ENCODE measurements around the gene PPFIBP2. TPM values are rescaled to one million over a fixed set of nuclear protein-coding genes. Genes with fewer than 3 reads are reported as not detected.

PPFIBP2 gene
- polyA plus RNA-seq, 2 of the 4 experiments (the other 2 are of a cell fraction): 13.4 to 32.5 TPM

DNA sequence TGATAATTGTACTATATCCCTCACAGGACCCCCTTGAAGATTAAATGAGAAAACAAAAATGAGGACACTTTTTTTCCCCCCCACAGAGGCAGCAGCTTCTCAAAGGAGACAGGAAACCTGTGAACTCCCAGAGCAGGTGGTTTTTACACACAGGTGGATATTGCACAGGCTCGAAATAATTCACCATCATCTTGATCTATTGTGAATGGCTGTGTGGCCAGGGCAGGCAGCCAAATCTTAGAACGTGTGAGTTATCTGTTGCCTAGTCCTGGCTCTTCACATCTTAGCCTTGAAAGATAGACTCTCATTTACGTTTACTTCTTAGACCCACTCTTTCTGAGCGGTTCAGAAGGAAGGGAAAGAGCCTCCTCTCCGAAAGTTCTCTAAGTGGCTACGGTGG is 23.5 kb downstream of the PPFIBP2 start:
- Histone ChIP-seq H3K4me3 (no peak overlapping the region), H3K4me1 (no peaks in the 10 kb centered on the region), H3K27ac (no peak overlapping the region), H3K9me3 (no peaks in the 10 kb centered on the region), H3K4me2 (no peak overlapping the region)
- FAIRE-seq (no peak), DNase-seq (ENCODE audit: low read depth in 1 of 2, low spot score in 1 of 2) (no peak), ATAC-seq (no peak)
- ChIA-PET CTCF (interaction anchor here (1.0 to 1.3 kb wide), 5 partner anchors 9 to 85 kb away, joined by 3 to 5 read pairs (median 3); partner anchors contain the start of gene PPFIBP2), POLR2A (interaction anchor here (0.5 kb wide), 1 partner anchor 170 kb away, joined by 4 read pairs; no protein-coding TSS in a partner anchor)
- TF ChIP-seq CHD4 (IDR thresholded peaks at IDR 0.05; ENCODE audit: borderline replicate concordance): no peak
- no peak for TF ChIP-seq SMC3 (IDR thresholded peaks at IDR 0.05)
- no peak for TF ChIP-seq HDAC2 (IDR thresholded peaks at IDR 0.05)
- no peak for TF ChIP-seq NR3C1 (IDR thresholded peaks at IDR 0.05)
- no peak for TF ChIP-seq CTCF (IDR thresholded peaks at IDR 0.05)
- TF ChIP-seq BCL3 (IDR thresholded peaks at IDR 0.05): no peak
- TF ChIP-seq NFE2L2 (conservative IDR thresholded peaks at IDR 0.05; ENCODE audit: low read length): no peak
- TF ChIP-seq NPAS2 (CRISPR knock-in tag; IDR thresholded peaks at IDR 0.05; ENCODE audit: borderline replicate concordance): no peak
- TF ChIP-seq HES2 (IDR thresholded peaks at IDR 0.05): no peak
- no peak for TF ChIP-seq CHD2 (IDR thresholded peaks at IDR 0.05; ENCODE audit: low read length, partially characterized antibody)
- TF ChIP-seq HOXB13 (CRISPR knock-in tag; IDR thresholded peaks at IDR 0.05; ENCODE audit: low read depth): no peak
- no peak for TF ChIP-seq EHF (CRISPR knock-in tag; IDR thresholded peaks at IDR 0.05)
- no peak for TF ChIP-seq EP300 (IDR thresholded peaks at IDR 0.05)
- WGBS (ENCODE audit: missing lambda C conversion rate): 60% methylated on average over 6 of the region's 6 CpGs

DNA sequence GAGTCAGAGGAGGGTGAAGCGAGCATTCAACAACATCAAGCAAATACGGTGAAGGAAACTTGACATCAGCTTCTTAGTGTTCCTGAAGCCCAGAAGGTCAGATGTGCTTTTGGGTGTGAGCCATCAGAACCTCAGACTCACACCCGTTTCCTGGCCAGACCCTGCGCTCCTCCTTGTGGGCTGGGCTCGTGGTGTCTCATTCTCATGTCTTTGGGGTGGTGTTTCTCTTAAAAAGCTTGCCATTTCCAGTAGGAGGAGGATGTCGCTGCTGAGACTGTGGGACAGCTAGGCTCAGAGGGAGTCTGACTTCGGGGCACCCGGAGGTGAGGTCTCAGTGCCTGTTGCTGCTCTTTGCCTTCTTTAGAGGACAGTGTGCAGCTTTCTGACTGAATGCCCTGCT is 24.2 kb downstream of the PPFIBP2 start:
- H3K4me1 ChIP-seq: no peaks in the 10 kb centered on the region
- H3K9me3 ChIP-seq: no peaks in the 10 kb centered on the region
- ChIA-PET CTCF (interaction anchor here (0.7 to 1.6 kb wide), 5 partner anchors 8 to 119 kb away, joined by 3 to 4 read pairs (median 3); no protein-coding TSS in a partner anchor), POLR2A (no interaction called here)
- 51% methylated on average over 8 of the region's 8 CpGs for WGBS (ENCODE audit: missing lambda C conversion rate)
- no peak overlapping the region for H3K4me3 ChIP-seq
- FAIRE-seq (no peak), DNase-seq (ENCODE audit: low read depth in 1 of 2, low spot score in 1 of 2) (no peak), ATAC-seq (no peak)
- H3K27ac ChIP-seq: no peak overlapping the region
- no peak overlapping the region for H3K4me2 ChIP-seq
- TF ChIP-seq EHF (CRISPR knock-in tag; IDR thresholded peaks at IDR 0.05) (no peak), BHLHE40 (IDR thresholded peaks at IDR 0.05; ENCODE audit: low read depth, low read length) (no peak)

DNA sequence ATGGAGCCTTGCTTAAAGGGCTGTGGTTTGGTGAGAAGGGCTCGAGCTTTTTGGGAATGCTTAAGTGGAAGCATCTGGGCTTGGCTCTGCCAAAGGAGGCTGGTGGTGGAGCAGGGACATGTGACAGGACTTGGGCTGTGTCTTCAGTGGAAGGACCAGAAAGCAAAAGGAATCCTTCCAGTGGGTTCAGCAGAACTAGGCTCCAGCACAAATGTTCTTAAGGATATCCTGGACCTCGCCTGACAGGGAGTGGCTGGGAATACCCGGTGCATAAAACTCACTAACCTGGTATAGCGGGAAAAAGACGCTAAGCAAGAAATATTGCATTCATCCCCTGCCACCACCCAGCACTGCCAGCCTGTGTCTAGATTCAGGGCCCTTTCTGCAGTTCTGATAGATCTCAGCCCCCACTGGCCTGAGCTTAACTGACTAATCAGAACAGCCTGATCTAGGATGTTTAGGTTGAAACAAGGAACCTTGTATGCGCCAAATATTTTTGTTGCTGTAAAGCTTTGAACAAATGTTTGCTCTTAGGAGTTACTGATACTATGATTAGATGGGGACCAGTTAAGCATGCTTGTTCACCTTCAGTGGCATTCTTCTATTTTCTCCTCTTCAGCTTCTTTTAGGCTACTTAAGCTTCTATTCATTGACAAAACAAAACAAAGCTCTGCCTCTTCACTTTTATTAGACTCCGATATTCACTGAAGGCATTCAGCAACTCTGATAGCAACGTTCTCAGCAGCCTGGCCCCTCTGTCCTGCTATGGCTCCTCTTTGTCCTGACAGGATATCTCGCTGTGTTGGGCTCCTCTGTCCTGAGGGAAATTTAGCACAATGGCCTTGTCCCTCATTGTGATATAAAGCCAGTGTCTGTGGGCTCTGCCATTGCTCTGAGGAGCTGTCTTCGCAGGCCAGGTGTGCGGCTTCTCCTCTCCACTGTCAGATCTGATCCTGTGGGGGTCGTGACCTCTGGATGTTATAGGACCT is 25.0 kb downstream of the PPFIBP2 start:
- no peak overlapping the region for H3K27ac ChIP-seq
- ATAC-seq (no peak), DNase-seq (ENCODE audit: low read depth in 1 of 2, low spot score in 1 of 2) (no peak), FAIRE-seq (no peak)
- no peak overlapping the region for H3K4me2 ChIP-seq
- H3K9me3 ChIP-seq: no peaks in the 10 kb centered on the region
- H3K4me3 ChIP-seq: no peak overlapping the region
- no peaks in the 10 kb centered on the region for H3K4me1 ChIP-seq
- ChIA-PET CTCF (interaction anchor here (0.7 to 1.6 kb wide), 8 partner anchors 8 to 127 kb away, joined by 3 to 4 read pairs (median 3); no protein-coding TSS in a partner anchor), POLR2A (no interaction called here)
- WGBS (ENCODE audit: missing lambda C conversion rate): 58% methylated on average over 12 of the region's 12 CpGs
- TF ChIP-seq BHLHE40 (IDR thresholded peaks at IDR 0.05; ENCODE audit: low read depth, low read length): no peak
- TF ChIP-seq CHD4 (IDR thresholded peaks at IDR 0.05; ENCODE audit: borderline replicate concordance): no peak
- TF ChIP-seq KDM5A (IDR thresholded peaks at IDR 0.05): no peak
- TF ChIP-seq TP53 (CRISPR knock-in tag; IDR thresholded peaks at IDR 0.05): no peak
- no peak for TF ChIP-seq MAZ (IDR thresholded peaks at IDR 0.05; ENCODE audit: borderline replicate concordance, low read depth, low read length)

Data from A549 (cell line).